Esophagus mucosa (tissue), 1 donor: ENCODE measurements around the gene CHAF1A. TPM values are rescaled to one million over a fixed set of nuclear protein-coding genes. Genes with fewer than 3 reads are reported as not detected.

Experiments
- ATAC-seq: fragments of 200-7000 bp; cut with Tn5 transposase; one replicate; pipeline ENCODE4 v1.9.1; 2020
- total RNA-seq: library from RNA; stranded (reverse); gene quantifications from one replicate; pipeline ENCODE4 v1.2.4, GENCODE V29; 2023
- donor health status: DM: yes; HTN: yes; CAD: no.

CHAF1A gene
- total RNA-seq, 1 donor from 2014 or later = 17.3 TPM

- ATAC-seq = no peak
These were observed 62.6 kb downstream of the CHAF1A start for GRCh38 chr19:4464815-4465581.

- ATAC-seq = no peak
These were observed 65.4 kb downstream of the CHAF1A start for GRCh38 chr19:4467835-4468234.

GRCh38 chr19:4471403-4472173 lies 69.1 kb downstream of the CHAF1A start:
- ATAC-seq = peak; percentile 97

GRCh38 chr19:4472174-4472974 lies 69.9 kb downstream of the CHAF1A start, which contains the start of gene HDGFL2:
HDGFL2 (plus strand) TSS chr19:4472297; CDS start chr19:4472351, 54 bp downstream.
- ATAC-seq = peak; percentile 0

GRCh38 chr19:4473011-4473762 lies 70.7 kb downstream of the CHAF1A start:
- ATAC-seq = no peak

- no peak for ATAC-seq
These were observed 71.5 kb downstream of the CHAF1A start for GRCh38 chr19:4473763-4474513.

- no peak for ATAC-seq
These were observed 72.1 kb downstream of the CHAF1A start for GRCh38 chr19:4474514-4475022.

- no peak for ATAC-seq
These were observed 74.8 kb downstream of the CHAF1A start for GRCh38 chr19:4477034-4477801.

- peak; percentile 13 for ATAC-seq
These were observed 80.4 kb downstream of the CHAF1A start for GRCh38 chr19:4482721-4483364.

- peak; percentile 10 for ATAC-seq
These were observed 80.9 kb downstream of the CHAF1A start for GRCh38 chr19:4483385-4483784.

GRCh38 chr19:4487572-4487971 lies 85.1 kb downstream of the CHAF1A start:
- no peak for ATAC-seq

GRCh38 chr19:4488496-4488895 lies 86.1 kb downstream of the CHAF1A start:
- no peak for ATAC-seq

- ATAC-seq = no peak
These were observed 89.0 kb downstream of the CHAF1A start for GRCh38 chr19:4491446-4491845.

- ATAC-seq = no peak
These were observed 90.1 kb downstream of the CHAF1A start for GRCh38 chr19:4492337-4493103.

Other genes starting within 250 kb of the CHAF1A start
- gene CREB3L3, start 249.0 kb upstream of the CHAF1A start, total RNA-seq = not detected
- 13.2 TPM for gene SIRT6, start 220.1 kb upstream of the CHAF1A start, total RNA-seq
- 0.08 TPM for gene ANKRD24, start 220.0 kb upstream of the CHAF1A start, total RNA-seq
- gene EBI3, start 173.1 kb upstream of the CHAF1A start, total RNA-seq = 0.44 TPM
- gene YJU2, start 155.6 kb upstream of the CHAF1A start, total RNA-seq = 20.1 TPM
- gene SHD, start 123.4 kb upstream of the CHAF1A start, total RNA-seq = not detected
- gene TMIGD2, start 100.3 kb upstream of the CHAF1A start, total RNA-seq = 0.20 TPM
- 0.36 TPM for gene FSD1, start 98.0 kb upstream of the CHAF1A start, total RNA-seq
- 97.3 TPM for gene STAP2, start 63.8 kb upstream of the CHAF1A start, total RNA-seq
- 22.0 TPM for gene MPND, start 59.1 kb upstream of the CHAF1A start, total RNA-seq
- 114 TPM for gene SH3GL1, start 2.1 kb upstream of the CHAF1A start, total RNA-seq
- 68.9 TPM for gene UBXN6, start 55.2 kb downstream of the CHAF1A start, total RNA-seq
- 19.2 TPM for gene HDGFL2, start 69.7 kb downstream of the CHAF1A start, total RNA-seq
- gene PLIN4, start 115.8 kb downstream of the CHAF1A start, total RNA-seq = 0.96 TPM
- 2.4 TPM for gene PLIN5, start 132.6 kb downstream of the CHAF1A start, total RNA-seq
- 24.9 TPM for gene LRG1, start 137.4 kb downstream of the CHAF1A start, total RNA-seq
- gene SEMA6B, start 157.0 kb downstream of the CHAF1A start, total RNA-seq = 2.0 TPM
- gene TNFAIP8L1, start 236.9 kb downstream of the CHAF1A start, total RNA-seq = 8.1 TPM